Thoracic aorta (tissue), 2 donors: ENCODE results near the gene SNTB2. TPM values are rescaled to one million over a fixed set of nuclear protein-coding genes. Genes with fewer than 3 reads are reported as not detected.

Source experiments
- ATAC-seq: fragments of 150-250 bp; one replicate; pipeline ENCODE4 v1.8.0; 2017; ENCODE audit warnings: low read depth; ENCODE audit not compliant: insufficient number of reproducible peaks, low FRiP score
- DNase-seq: peaks from one replicate; pipeline ENCODE4 v3.0.0-alpha.2; 2020; ENCODE audit warnings: low spot score
- H3K27ac ChIP-seq, 2 donors: fragments of 200-600 bp; sonication (generic); 1 replicate in 1 of 2; 2 replicates in 1 of 2; pipeline ENCODE4 v1.5.1; 2016; ENCODE audit warnings: mild to moderate bottlenecking in 2 of 2, moderate library complexity in 2 of 2
- H3K27me3 ChIP-seq: fragments of 200-600 bp; sonication (generic); replicated peaks from 2 replicates; pipeline ENCODE4 v1.6.0; 2016; ENCODE audit warnings: mild to moderate bottlenecking; ENCODE audit not compliant: insufficient read depth
- H3K36me3 ChIP-seq: fragments of 200-600 bp; sonication (generic); one replicate; pipeline ENCODE4 v1.5.1; 2016
- H3K4me1 ChIP-seq, 2 donors: fragments of 200-600 bp; sonication (generic); 1 replicate in 1 of 2; 2 replicates in 1 of 2; pipeline versions ENCODE4 v1.5.1 to v1.6.0; 2016; ENCODE audit warnings: low read depth in 2 of 2, mild to moderate bottlenecking in 1 of 2; ENCODE audit not compliant: control insufficient read depth in 1 of 2
- H3K4me3 ChIP-seq: fragments of 200-600 bp; sonication (generic); 2 replicates; pipeline ENCODE4 v1.5.1; 2016; ENCODE audit warnings: mild to moderate bottlenecking
- H3K9me3 ChIP-seq: fragments of 200-600 bp; sonication (generic); 2 replicates; pipeline ENCODE4 v1.5.1; 2016
- CTCF ChIP-seq: fragments of 200-600 bp; sonication (generic); IDR thresholded peaks from one replicate; pipeline ENCODE4 v1.5.1; 2019; ENCODE audit warnings: antibody characterized with exemption
- total RNA-seq, 2 donors: library from RNA; depleted of rRNA; stranded (reverse); fragments of >200 nt; gene quantifications; one replicate each; pipeline versions ENCODE4 v1.1.0 to v1.2.3, GENCODE V29; 2016

SNTB2 gene
- total RNA-seq, 2 donors from 2014 or later = 39.4 to 65.5 TPM

GRCh38 chr16:69302301-69302700, 115.3 kb downstream of the SNTB2 start:
- no peak for DNase-seq
- no peak overlapping the region for H3K27ac ChIP-seq
- no peaks in the 10 kb centered on the region for H3K9me3 ChIP-seq
- no peak for TF ChIP-seq CTCF
- peaks cover 14% of the 10 kb centered on the region for H3K36me3 ChIP-seq
- H3K4me1 ChIP-seq = no peaks in the 10 kb centered on the region
- H3K4me3 ChIP-seq = no peak overlapping the region
- H3K27me3 ChIP-seq = no peaks in the 10 kb centered on the region
- ATAC-seq = no peak

GRCh38 chr16:69306031-69306430, 119.1 kb downstream of the SNTB2 start:
- peaks cover 3 to 5% of the 10 kb centered on the region in 2 donors for H3K4me1 ChIP-seq
- H3K9me3 ChIP-seq = no peaks in the 10 kb centered on the region
- DNase-seq (no peak), ATAC-seq (no peak)
- peaks cover 6% of the 10 kb centered on the region for H3K36me3 ChIP-seq
- H3K4me3 ChIP-seq = no peak overlapping the region
- no peak overlapping the region for H3K27ac ChIP-seq
- TF ChIP-seq CTCF = no peak
- H3K27me3 ChIP-seq = no peaks in the 10 kb centered on the region

GRCh38 chr16:69307091-69307490, 120.1 kb downstream of the SNTB2 start:
- no peak for TF ChIP-seq CTCF
- ATAC-seq (no peak), DNase-seq (no peak)
- H3K9me3 ChIP-seq = no peaks in the 10 kb centered on the region
- no peaks in the 10 kb centered on the region for H3K27me3 ChIP-seq
- no peak overlapping the region for H3K4me3 ChIP-seq
- no peak overlapping the region for H3K27ac ChIP-seq
- H3K36me3 ChIP-seq = peaks cover 6% of the 10 kb centered on the region
- H3K4me1 ChIP-seq = peaks cover 6 to 9% of the 10 kb centered on the region in 2 donors

GRCh38 chr16:69307856-69308255, 120.9 kb downstream of the SNTB2 start:
- DNase-seq (no peak), ATAC-seq (no peak)
- H3K27me3 ChIP-seq = no peaks in the 10 kb centered on the region
- H3K27ac ChIP-seq = no peak overlapping the region
- no peaks in the 10 kb centered on the region for H3K9me3 ChIP-seq
- H3K4me3 ChIP-seq = no peak overlapping the region
- H3K36me3 ChIP-seq = peaks cover 6% of the 10 kb centered on the region
- TF ChIP-seq CTCF = no peak
- peaks cover 14% of the 10 kb centered on the region in 2 donors for H3K4me1 ChIP-seq

- H3K4me1 ChIP-seq = peaks cover 17 to 19% of the 10 kb centered on the region in 2 donors
- no peaks in the 10 kb centered on the region for H3K9me3 ChIP-seq
- H3K4me3 ChIP-seq = no peak overlapping the region
- H3K36me3 ChIP-seq = peaks cover 6% of the 10 kb centered on the region
- no peak for TF ChIP-seq CTCF
- H3K27me3 ChIP-seq = no peaks in the 10 kb centered on the region
- H3K27ac ChIP-seq = no peak overlapping the region
- DNase-seq (no peak), ATAC-seq (no peak)
These were observed 122.4 kb downstream of the SNTB2 start for GRCh38 chr16:69309316-69309715.
